ENCODE measurements around the gene DYNC1I1.

DYNC1I1 gene

DNA sequence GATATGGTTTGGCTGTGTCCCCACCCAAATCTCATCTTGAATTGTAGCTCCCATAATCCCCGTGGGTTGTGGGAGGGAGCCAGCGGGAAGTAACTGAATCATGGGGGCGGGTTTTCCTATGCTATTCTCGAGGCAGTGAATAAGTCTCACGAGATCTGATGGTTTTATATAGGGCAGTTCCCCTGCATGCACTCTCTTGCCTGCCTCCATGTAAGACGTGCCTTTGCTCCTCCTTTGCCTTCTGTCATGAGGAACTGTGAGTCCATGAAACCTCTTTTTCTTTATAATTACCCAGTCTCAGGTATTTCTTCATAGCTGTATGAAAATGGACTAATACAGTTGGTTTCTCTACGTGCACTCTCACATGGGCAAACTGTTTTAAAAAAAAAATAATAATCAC, 341.8 kb downstream of the DYNC1I1 start:
- no peak overlapping the region for H3K9ac ChIP-seq (ENCODE audit: insufficient read length, low read depth)
- no peaks in the 10 kb centered on the region for H3K36me3 ChIP-seq (ENCODE audit: insufficient read depth, insufficient read length, low read length)
- no peak for DNase-seq (ENCODE audit: low read depth, low spot score)
- no peaks in the 10 kb centered on the region; the same call in 1 of the 2 replicates for H3K9me3 ChIP-seq (ENCODE audit: insufficient read depth, low read length)
- no peaks in the 10 kb centered on the region for H3K27me3 ChIP-seq (ENCODE audit: insufficient read depth, insufficient read length)
- H3K4me1 ChIP-seq (ENCODE audit: insufficient read depth, insufficient read length): no peaks in the 10 kb centered on the region
- no peak for TF ChIP-seq SUZ12 (IDR thresholded peaks at IDR 0.05; ENCODE audit: extremely low read depth, insufficient read depth, insufficient read length)
- TF ChIP-seq ZNF274 (IDR thresholded peaks at IDR 0.05; ENCODE audit: low read depth, low read length): no peak
- no peak for TF ChIP-seq YY1 (IDR thresholded peaks at IDR 0.05; ENCODE audit: insufficient read depth, insufficient read length)
- H3K4me3 ChIP-seq (ENCODE audit: insufficient read length, low read depth): no peak overlapping the region

DNA sequence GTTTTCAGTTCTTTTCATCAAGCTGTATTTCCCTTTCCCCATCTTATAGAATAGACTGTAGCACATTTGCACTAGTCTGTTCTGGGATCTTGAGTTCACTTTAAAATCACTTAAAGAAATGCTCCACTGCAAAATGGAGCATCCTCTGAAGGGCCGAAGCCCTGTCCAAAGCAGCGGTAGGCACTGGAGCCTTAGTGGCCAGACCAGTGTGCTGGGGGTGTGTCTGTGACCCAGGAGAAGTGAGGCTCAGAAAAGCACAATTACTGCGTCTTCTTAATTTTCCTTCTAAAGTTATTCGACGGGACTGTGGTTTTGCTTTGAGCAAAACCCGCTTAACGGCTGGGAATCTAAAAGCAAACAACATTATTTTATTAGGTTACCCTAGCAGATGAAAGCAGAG, 343.8 kb downstream of the DYNC1I1 start:
- H3K4me1 ChIP-seq (ENCODE audit: insufficient read depth, insufficient read length): no peaks in the 10 kb centered on the region
- DNase-seq (ENCODE audit: low read depth, low spot score): no peak
- peaks cover 14% of the 10 kb centered on the region for H3K36me3 ChIP-seq (ENCODE audit: insufficient read depth, insufficient read length, low read length)
- H3K9me3 ChIP-seq (ENCODE audit: insufficient read depth, low read length): no peaks in the 10 kb centered on the region; the same call in 1 of the 2 replicates
- H3K27me3 ChIP-seq (ENCODE audit: insufficient read depth, insufficient read length): no peaks in the 10 kb centered on the region
- H3K4me3 ChIP-seq (ENCODE audit: insufficient read length, low read depth): no peak overlapping the region
- H3K9ac ChIP-seq (ENCODE audit: insufficient read length, low read depth): no peak overlapping the region
- no peak for TF ChIP-seq ZNF274 (IDR thresholded peaks at IDR 0.05; ENCODE audit: low read depth, low read length)
- TF ChIP-seq YY1 (IDR thresholded peaks at IDR 0.05; ENCODE audit: insufficient read depth, insufficient read length): no peak
- TF ChIP-seq SUZ12 (IDR thresholded peaks at IDR 0.05; ENCODE audit: extremely low read depth, insufficient read depth, insufficient read length): no peak

DNA sequence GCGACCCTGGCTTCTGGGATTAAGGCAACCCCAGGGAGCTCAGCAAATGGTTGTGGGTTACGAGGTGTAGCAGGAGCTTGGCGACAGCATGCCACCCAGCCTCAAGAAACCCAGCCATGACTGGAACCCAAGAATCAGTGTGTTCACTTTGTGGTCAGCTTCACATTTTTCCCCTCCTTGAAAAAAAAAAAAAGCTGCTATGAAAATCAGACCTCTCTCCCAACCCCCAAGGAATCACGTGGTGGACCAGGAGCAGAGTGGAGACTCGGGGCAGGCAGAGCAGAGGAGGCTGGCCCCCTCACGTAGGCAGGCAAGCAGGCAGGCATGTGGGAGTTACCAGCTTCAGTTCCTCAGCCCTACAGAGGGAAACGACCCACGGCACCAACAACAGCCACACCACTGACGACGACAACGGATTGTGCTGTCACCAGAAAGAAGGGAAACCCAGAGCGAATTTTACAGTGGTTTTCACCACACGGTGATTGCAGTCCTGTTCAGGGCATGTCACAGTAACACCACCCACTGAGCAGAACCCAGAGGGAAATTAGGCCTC, 346.2 kb downstream of the DYNC1I1 start:
- no peaks in the 10 kb centered on the region for H3K4me1 ChIP-seq (ENCODE audit: insufficient read depth, insufficient read length)
- no peaks in the 10 kb centered on the region; the same call in 1 of the 2 replicates for H3K9me3 ChIP-seq (ENCODE audit: insufficient read depth, low read length)
- H3K36me3 ChIP-seq (ENCODE audit: insufficient read depth, insufficient read length, low read length): peaks cover 21% of the 10 kb centered on the region
- TF ChIP-seq SUZ12 (IDR thresholded peaks at IDR 0.05; ENCODE audit: extremely low read depth, insufficient read depth, insufficient read length) (no peak), ZNF274 (IDR thresholded peaks at IDR 0.05; ENCODE audit: low read depth, low read length) (no peak), YY1 (IDR thresholded peaks at IDR 0.05; ENCODE audit: insufficient read depth, insufficient read length) (no peak)
- H3K27me3 ChIP-seq (ENCODE audit: insufficient read depth, insufficient read length): no peaks in the 10 kb centered on the region
- no peak overlapping the region for H3K9ac ChIP-seq (ENCODE audit: insufficient read length, low read depth)
- DNase-seq (ENCODE audit: low read depth, low spot score): no peak
- H3K4me3 ChIP-seq (ENCODE audit: insufficient read length, low read depth): no peak overlapping the region

DNA sequence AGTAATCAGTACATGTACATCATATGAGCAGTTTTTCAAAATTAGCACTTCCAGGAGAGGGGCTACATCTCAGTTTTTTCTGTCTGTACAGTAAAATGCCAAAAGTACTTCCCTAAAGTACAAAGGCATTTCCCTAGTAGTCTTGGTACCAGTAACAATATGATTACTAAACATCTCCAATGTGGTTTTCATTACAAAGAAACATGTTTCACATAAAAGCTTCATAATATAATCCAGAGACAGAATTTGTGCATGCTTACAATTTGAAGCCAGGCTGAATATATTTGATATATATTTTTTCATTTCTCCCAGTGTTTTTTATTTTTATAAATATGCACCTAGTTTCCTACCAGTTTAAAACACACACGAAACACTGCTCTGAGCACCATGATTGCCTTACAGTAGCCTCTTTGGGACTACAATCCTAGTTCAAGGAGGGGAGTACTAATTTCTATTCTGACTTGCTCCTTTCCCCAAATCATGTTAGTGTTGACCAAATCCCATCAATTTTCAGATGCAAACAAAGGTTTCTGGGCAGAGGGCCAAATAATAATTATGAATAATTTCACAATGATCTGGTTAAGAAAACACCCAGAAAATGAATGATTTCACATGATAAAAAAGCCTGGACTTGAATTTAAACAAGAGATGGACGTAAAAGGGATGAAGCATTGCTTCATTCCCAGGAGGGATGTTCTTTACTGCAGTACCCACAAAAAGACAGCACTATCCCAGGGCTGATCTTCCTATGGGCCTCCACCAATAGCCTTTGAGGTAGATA, 348.3 kb downstream of the DYNC1I1 start:
- TF ChIP-seq YY1 (IDR thresholded peaks at IDR 0.05; ENCODE audit: insufficient read depth, insufficient read length) (no peak), ZNF274 (IDR thresholded peaks at IDR 0.05; ENCODE audit: low read depth, low read length) (no peak), SUZ12 (IDR thresholded peaks at IDR 0.05; ENCODE audit: extremely low read depth, insufficient read depth, insufficient read length) (no peak)

DNA sequence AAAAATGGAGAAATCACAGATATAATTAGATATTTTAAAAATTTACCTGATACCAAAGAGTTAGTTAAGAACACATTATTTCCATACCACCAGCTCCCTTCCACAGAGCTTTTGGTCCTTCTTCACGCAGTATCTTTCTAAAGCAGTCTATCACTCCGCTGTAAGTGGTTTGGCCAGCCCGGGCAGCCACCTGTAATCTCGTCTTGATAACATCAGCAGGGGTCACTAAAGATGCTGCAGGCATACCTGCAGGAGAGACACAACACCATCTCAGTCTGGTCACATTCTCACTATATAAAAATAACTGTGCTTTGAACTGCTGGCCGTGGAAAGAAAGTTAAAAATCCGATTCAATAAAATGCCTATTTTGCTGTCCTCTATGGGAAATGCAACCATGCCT, 349.4 kb downstream of the DYNC1I1 start:
- DNase-seq (ENCODE audit: low read depth, low spot score): no peak

More for the DNA sequence above, 348.3 kb downstream of the DYNC1I1 start:
- no peak overlapping the region for H3K9ac ChIP-seq (ENCODE audit: insufficient read length, low read depth)
- no peak for DNase-seq (ENCODE audit: low read depth, low spot score)
- H3K4me1 ChIP-seq (ENCODE audit: insufficient read depth, insufficient read length): no peaks in the 10 kb centered on the region
- H3K9me3 ChIP-seq (ENCODE audit: insufficient read depth, low read length): no peaks in the 10 kb centered on the region
- no peaks in the 10 kb centered on the region for H3K27me3 ChIP-seq (ENCODE audit: insufficient read depth, insufficient read length)
- peaks cover 21% of the 10 kb centered on the region for H3K36me3 ChIP-seq (ENCODE audit: insufficient read depth, insufficient read length, low read length)
- H3K4me3 ChIP-seq (ENCODE audit: insufficient read length, low read depth): no peak overlapping the region

DNA sequence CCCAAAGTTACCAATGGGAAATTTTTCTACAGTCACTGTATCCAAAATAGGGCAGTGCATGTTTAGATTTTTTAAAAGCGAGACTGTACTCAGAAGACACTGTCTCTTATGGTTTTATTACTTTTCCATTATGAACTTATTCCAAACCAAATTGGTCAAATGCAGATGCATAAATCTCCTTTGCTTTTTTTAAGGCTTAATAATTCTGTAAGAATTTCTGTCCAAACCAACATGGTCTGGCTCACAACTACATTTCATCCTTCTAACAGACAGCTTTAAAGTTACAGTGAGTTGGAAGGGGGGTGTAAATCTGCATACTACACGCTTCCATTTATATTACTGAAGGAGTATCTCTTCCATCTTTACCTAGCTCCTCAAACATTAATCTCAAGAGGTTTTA, 350.4 kb downstream of the DYNC1I1 start:
- TF ChIP-seq YY1 (IDR thresholded peaks at IDR 0.05; ENCODE audit: insufficient read depth, insufficient read length): no peak
- TF ChIP-seq ZNF274 (IDR thresholded peaks at IDR 0.05; ENCODE audit: low read depth, low read length): no peak
- no peak for TF ChIP-seq SUZ12 (IDR thresholded peaks at IDR 0.05; ENCODE audit: extremely low read depth, insufficient read depth, insufficient read length)

More for the DNA sequence above, 349.4 kb downstream of the DYNC1I1 start:
- Histone ChIP-seq H3K9me3 (ENCODE audit: insufficient read depth, low read length) (no peaks in the 10 kb centered on the region), H3K4me1 (ENCODE audit: insufficient read depth, insufficient read length) (no peaks in the 10 kb centered on the region), H3K36me3 (ENCODE audit: insufficient read depth, insufficient read length, low read length) (peaks cover 21% of the 10 kb centered on the region), H3K4me3 (ENCODE audit: insufficient read length, low read depth) (no peak overlapping the region), H3K9ac (ENCODE audit: insufficient read length, low read depth) (no peak overlapping the region), H3K27me3 (ENCODE audit: insufficient read depth, insufficient read length) (no peaks in the 10 kb centered on the region)
- TF ChIP-seq SUZ12 (IDR thresholded peaks at IDR 0.05; ENCODE audit: extremely low read depth, insufficient read depth, insufficient read length): no peak
- no peak for TF ChIP-seq ZNF274 (IDR thresholded peaks at IDR 0.05; ENCODE audit: low read depth, low read length)
- TF ChIP-seq YY1 (IDR thresholded peaks at IDR 0.05; ENCODE audit: insufficient read depth, insufficient read length): no peak

DNA sequence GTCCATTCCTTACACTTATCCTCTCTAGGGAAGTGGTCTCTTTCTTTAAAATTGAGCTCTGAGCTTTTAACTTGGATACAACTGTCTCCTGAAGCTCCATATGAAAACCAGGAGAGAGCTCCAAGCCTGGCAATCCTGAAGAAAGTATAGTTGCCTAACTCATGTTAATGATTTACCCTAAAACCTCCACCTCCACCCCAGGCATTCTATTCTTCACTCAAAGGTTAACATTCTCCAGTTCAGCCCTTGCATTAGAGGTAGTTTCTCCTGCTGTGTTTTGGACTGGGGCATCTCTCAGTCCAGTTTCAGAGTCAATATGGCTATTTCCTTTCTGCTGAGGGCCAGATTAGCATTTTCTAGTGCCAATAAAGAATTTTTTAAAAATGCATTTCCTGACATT, 354.0 kb downstream of the DYNC1I1 start:
- H3K36me3 ChIP-seq (ENCODE audit: insufficient read depth, insufficient read length, low read length): peaks cover 17% of the 10 kb centered on the region
- no peak for TF ChIP-seq SUZ12 (IDR thresholded peaks at IDR 0.05; ENCODE audit: extremely low read depth, insufficient read depth, insufficient read length)
- TF ChIP-seq ZNF274 (IDR thresholded peaks at IDR 0.05; ENCODE audit: low read depth, low read length): no peak
- no peak for TF ChIP-seq YY1 (IDR thresholded peaks at IDR 0.05; ENCODE audit: insufficient read depth, insufficient read length)
- peak; percentile 22 for DNase-seq (ENCODE audit: low read depth, low spot score)
- no peaks in the 10 kb centered on the region for H3K4me1 ChIP-seq (ENCODE audit: insufficient read depth, insufficient read length)
- H3K9me3 ChIP-seq (ENCODE audit: insufficient read depth, low read length): no peaks in the 10 kb centered on the region
- no peak overlapping the region for H3K9ac ChIP-seq (ENCODE audit: insufficient read length, low read depth)
- H3K27me3 ChIP-seq (ENCODE audit: insufficient read depth, insufficient read length): no peaks in the 10 kb centered on the region
- H3K4me3 ChIP-seq (ENCODE audit: insufficient read length, low read depth): no peak overlapping the region

More for the DNA sequence above, 350.4 kb downstream of the DYNC1I1 start:
- H3K4me1 ChIP-seq (ENCODE audit: insufficient read depth, insufficient read length): no peaks in the 10 kb centered on the region
- no peaks in the 10 kb centered on the region for H3K27me3 ChIP-seq (ENCODE audit: insufficient read depth, insufficient read length)
- no peak overlapping the region for H3K4me3 ChIP-seq (ENCODE audit: insufficient read length, low read depth)
- H3K9me3 ChIP-seq (ENCODE audit: insufficient read depth, low read length): no peaks in the 10 kb centered on the region
- no peak overlapping the region for H3K9ac ChIP-seq (ENCODE audit: insufficient read length, low read depth)
- DNase-seq (ENCODE audit: low read depth, low spot score): no peak
- H3K36me3 ChIP-seq (ENCODE audit: insufficient read depth, insufficient read length, low read length): peaks cover 21% of the 10 kb centered on the region
